NOMO-1 treated with DMSO at 0.1 percent for 48 hours (cell line): Measurements from ENCODE around the gene CHST12.
A peak's percentile ranks its signal among the peaks of the same experiment; 100 is the strongest.

Source experiments
- DNase-seq: peaks from one replicate; lab custom pipeline; 2025; ENCODE audit not compliant: unreplicated experiment; lab: John Stamatoyannopoulos, UW

The CHST12 gene

DNA sequence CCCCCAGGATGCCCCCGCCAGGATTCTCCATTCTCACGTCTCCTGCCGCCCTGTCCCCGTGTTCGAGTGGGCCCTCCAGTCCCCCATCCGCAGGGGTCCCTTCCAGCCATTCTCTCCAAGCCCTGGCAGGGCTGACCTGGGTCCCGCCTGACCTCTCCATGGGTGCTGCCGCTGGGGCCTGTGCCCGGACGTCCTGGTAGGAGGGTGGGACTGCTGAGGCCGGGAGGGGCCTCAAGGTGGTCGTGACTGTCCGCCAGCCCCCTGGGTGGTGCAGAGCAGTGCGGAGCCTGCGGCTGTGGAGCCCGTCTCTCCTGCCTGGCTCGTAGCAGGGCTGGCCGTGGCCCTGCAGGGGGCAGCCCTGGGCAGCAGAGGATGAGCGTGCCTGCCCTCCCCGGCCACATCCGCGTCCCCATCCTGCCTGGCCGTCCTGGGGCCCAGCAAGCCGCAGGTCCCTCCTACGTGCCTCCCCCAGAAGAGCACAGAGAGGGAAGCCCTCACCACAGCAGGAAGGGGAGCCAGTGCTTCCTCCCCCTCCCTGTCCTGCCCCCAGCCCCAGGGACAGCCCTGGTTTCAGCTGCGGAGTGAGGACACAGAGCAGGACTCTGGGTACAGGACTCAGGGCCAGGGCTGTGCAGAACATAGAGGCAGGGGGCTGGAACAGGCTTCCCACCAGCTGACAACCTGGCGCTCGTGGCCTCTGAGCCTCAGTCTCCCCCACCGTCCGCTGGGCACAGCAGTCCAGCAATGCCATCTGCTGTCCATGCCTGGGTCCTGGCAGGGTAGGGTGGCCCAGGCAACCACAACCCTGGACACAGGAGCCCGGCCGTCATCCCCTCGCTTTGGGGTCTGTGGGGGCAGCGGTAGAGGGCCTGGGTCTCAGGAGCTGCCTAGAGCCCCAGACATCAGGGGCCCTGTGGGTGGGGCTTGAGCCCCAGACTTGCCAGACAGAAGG is 74.3 kb downstream of the CHST12 start:
- DNase-seq = peak; percentile 71

DNA sequence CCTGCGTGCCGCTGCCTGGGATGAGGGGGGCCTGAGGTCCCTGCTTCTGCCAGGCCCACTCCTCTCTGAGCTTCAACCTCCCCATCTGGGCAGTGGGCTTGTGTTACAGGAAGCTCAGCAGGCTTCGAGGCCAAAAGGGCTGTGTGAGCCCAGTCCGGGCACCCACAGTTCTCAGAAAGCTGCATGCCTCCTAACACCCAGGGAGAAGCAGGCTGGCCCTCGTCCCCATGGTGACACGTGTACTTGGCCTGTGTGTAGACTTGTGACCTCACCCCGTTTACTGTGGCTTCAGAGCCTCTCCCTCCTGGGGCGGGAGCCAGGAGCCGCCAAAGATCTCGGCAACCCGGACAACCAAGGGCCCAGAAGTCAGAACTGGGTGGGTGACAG is 75.0 kb downstream of the CHST12 start:
- DNase-seq = no peak

DNA sequence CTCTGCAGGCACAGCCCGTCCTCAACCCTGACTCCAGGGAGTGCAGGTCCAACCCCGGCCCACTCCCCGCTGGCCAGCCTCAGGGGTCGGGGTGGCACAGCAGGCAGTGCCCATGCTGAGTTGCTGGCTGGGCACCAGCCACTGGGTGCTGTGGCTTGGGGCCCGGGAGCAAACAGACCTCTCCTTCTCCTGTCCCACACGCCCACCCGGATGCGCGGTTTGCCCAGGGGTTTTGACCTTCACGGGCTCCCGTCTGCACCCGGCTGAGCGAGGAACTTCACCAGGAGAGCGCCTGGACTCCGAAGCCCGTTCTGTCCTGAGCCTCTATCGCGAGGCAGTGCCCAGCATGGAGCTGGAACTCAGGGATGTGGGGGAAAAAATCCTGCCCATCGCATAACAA is 75.4 kb downstream of the CHST12 start:
- DNase-seq = no peak

DNA sequence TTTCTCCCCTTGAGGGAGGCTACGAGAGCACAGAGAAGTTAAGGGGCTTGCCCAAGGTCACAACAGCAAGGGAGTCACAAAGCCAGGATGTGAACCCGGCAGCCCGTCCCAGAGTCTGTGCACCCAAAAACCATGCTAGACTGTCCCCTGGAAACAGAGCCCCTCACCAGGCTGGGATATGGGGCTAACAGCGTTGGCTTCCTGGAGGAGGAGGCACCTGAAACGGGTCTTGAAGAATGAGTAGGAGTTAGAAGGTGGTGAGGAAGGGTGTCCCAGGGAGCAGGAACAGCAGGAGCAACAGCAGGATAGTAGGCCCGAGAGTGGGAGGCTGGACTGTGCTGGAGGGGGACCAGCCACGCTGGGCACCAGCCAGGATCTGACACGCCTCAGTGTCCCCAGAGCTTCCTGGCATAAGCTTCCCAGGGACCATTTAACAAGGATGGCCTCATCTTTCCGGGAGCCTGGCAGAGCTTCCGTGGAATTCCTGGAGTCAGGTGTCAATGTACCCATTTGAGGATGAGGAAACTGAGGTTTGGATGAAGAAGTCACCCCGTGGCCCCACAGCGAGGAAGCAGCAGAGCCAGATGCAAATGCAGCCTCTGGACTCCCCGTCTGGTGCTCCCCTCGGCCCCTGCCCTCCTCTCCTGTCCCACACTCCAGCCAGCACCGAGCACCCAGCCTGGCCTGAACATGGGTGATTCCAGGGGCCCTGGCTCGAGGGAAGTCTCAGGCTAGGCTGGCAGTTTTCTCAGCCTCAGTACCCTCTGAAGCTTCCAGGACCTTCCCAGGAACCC is 76.1 kb downstream of the CHST12 start:
- no peak for DNase-seq

DNA sequence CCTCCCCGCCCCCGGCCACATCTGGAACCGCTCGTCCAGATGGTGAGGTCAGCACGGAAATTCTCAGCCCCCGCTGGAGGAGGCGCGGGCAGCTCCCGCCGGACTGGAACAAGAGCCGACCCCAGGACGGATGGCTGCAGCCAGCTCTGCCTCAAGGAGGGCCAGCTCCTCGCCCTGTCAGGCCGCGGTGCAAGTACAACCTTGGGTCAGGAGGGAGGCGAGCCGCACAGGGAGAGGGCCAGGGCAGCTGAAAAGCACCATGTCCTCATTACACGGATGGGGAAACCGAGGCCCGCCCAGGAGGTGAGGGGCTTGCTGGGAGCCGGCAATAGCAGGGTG is 76.6 kb downstream of the CHST12 start:
- DNase-seq = no peak

DNA sequence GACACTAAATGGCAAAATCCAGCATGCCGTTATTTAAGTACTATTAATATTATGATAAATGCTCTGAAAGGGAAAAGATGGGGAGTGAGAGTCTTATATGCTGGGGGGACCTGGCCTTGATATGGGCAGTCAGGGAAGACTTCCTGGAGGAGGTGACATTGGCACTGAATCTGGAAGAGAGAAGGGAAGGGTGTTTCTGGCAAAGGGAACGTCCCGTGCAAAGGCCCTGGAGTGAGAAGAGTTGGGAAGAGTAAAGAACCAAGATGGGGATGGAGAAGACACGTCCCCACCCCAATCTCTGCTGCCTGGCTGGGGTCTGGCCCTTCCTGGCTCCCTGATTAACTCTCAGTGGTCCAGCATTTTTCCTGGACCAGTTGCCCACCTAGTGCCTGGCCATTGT is 77.8 kb downstream of the CHST12 start:
- DNase-seq = no peak

DNA sequence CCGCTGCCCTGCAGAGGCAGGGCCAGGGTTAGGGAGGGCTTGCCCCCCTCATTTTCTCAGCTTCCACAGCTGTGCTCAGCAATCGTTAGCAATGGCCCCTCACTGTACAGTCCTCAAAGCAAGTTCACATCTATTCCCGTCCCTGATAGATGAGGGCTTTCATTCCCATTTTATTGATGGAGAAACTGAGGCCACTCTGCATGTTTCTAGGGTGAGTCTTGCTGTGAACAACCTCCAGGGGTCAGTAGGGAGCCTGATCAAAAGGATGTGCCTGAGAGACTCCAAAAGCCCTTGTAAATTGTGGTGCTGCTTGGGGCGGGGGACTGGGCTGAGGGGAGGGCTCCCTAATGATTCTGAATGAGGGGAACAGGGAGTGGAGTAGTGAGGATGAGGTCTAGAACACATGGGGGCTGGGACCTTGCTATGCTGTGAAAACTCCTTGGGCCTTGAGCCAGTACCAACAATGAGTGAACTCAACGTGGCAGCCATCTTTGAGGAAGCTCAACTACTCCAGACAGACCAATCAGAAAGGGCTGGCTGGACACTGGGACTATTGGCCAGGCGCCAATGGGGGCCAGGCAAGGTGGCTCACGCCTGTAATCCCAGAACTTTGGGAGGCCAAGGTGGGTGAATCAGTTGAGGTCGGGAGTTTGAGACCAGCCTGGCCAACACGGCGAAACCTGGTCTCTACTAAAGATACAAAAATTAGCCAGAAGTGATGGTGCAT is 79.5 kb downstream of the CHST12 start:
- no peak for DNase-seq

DNA sequence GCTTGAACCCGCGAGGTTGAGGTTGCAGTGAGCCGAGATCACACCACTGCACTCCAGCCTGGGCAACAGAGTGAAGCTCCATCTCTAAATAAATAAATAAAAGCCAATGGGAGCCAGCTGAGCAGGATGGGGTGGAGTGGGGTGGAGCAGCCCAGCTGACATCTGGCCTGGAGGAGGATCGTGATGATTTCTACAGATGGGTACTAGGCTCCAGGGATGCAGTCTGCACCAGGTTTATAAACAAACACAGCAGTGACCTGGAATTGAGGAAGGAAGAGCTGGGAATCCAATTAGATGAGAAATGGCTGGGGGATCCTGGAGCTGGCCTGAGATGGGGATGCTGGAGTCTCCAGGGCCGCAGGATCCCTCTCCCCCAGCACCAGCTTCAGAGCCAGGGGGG is 80.1 kb downstream of the CHST12 start:
- no peak for DNase-seq

DNA sequence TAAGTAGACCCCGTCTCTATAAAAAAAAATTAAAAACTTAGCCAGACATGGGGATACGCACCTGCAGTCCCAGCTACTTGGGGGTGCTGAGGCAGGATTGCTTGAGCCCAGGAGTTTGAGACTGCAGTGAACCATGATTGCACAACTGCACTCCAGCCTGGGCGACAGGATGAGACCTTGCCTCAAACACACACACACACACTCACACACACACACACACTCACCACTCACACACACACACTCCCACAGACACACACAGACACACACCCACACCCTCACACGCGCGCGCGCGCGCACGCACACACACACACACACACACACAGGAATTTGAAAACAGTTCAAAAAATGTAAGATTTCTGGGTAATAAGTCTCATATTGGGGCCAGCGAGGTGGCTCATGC is 81.5 kb downstream of the CHST12 start:
- DNase-seq = no peak

DNA sequence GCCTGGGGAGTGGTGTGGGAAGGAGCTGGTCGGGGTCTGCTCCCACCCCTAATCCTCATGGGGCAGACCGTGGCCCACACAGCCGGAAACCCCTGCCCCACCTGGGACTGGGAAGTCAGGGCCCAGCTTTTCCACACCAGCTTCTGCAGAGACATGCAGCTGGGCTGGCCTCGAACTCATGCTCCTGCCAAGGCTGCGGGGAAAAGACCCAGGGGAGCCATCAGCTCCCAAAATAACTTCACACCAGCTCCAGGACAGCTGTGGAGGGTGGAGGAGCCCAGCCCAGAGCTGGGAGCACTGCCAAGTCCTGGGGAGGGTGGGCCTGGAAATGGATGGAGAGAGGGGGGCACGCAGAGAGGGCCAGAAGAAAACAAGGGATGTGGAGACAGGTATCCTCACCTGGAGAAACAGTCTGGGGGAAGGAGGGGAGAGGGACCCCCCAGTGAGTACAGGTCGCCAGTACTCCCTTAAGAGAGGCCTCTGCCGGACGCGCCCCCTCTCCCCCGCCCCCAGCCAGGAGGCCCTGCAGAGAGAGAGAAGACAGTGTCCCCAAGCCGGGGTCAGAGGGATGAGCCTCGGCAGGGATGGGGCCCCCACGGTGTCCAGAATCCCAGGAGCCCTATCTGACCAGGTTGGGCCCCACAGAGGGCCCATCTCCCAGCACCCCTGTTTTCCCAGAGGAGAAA is 84.3 kb downstream of the CHST12 start:
- no peak for DNase-seq

DNA sequence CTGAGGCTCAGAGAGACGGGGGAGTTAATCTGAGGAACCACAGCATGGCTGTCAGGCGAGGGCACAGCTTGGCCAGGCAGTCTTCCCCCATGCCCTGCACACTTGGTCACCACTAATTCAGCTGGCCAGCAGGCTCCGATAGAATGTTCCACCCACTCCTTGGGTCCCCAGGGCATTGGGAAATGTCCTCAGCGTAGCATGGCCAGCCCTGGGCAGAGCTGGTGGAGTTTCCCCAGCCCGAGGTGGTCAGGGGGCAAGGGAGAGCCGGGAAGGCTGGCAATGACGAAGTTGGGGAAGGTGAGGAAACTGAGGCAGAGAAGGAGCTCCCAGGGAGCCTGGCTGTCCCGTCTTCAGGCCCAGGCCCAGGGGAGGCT is 84.8 kb downstream of the CHST12 start:
- DNase-seq = no peak

DNA sequence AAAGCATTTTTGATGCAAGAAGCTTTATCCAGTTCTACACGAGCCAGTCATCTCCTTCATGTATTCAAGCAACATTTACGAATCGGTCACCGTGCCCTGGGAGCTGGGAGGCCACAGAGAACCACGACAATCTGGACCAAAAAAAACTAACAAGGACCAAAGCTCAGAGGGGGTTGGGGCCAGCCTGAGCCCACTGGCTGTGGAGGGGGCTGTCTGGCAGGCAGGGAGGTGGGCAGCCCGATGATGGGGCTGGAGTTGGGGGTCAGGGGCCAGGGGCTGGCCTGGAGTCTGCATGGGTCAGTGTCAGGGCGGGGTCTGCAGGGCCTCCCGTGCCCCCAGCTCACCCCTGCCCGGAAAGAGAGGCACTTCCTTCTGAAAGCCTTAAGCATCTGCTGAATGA is 85.3 kb downstream of the CHST12 start:
- DNase-seq = no peak

DNA sequence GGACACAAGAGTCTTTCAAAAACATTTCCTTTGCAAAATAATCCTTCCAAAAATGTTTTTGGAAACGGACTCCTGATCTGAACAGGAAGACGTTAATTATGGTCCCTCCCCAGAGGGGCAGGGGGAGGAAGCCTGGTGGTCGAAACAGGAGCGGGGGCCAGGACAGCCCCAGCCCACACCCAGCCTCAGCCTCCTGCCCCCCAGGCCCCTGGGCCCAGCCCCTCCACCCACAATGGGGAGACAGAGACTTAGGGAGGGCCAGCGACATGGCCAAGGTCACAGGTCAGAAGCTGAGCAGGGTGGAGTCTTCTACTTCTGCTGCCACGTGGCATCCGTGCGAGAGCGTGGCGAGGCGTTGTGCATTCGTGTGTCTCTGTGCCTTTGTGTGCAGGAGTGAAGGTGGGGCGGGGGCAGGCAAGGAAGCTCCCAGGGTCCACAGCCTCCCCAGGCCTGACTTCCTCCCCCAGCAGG is 86.8 kb downstream of the CHST12 start:
- DNase-seq = no peak

DNA sequence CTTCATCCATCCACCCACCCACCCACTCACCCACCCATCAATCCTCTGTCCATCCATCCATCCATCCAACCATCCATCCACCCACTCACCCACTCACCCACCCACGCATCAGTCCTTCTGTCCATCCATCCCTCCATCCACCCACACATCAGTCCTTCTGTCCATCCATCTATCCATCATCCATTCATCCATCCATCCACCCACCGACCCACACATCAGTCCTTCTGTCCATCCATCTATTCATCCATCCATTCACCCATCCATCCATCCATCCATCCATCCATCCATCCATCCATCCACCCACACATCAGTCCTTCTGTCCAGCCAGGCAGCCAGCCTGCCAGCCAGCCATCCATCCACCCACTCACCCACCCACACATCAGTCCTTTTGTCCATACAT is 88.6 kb downstream of the CHST12 start:
- DNase-seq = no peak

DNA sequence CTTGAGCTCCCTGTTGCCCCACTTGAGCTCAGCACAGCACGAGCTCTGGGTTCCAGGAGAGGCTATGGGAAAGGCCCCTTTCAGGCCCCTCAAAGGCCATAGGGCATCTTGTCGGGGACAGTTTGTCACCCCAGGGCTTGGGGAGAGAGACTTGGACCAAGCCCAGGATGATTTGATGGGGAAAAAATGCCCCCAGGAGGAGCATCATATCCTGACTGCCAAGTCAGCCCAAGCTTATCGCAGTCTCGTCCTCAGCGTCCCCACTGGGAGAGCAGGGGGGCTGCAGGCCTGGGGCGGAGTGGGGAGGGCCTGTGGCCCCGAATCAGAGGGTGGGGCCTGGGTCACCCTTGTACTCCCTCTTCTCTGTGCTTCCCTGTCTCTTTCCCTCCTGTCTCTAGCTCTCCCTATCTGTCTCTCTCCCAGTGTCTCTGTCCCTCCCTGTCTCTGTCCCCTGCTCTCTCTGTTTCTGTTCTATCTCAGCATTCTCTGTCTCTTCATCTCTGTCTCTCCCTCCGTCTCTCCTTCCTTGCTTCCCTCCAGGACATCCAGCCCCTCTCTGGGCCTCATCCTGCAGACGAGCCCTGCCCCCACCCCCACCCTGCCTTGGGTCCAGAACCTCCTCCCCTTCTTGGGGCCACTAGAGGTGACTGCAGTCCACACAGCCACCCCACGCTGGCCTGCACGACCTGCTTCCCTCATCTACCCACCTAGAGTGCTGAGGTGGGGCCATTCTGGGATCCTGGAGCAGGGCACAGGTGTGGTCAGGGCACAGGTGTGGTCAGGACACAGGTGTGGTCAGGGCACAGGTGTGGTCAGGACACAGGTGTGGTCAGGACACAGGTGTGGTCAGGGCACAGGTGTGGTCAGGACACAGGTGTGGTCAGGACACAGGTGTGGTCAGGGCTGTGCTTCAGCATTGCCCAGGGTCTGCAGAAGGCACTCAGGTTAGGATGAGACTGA is 90.1 kb downstream of the CHST12 start:
- no peak for DNase-seq

DNA sequence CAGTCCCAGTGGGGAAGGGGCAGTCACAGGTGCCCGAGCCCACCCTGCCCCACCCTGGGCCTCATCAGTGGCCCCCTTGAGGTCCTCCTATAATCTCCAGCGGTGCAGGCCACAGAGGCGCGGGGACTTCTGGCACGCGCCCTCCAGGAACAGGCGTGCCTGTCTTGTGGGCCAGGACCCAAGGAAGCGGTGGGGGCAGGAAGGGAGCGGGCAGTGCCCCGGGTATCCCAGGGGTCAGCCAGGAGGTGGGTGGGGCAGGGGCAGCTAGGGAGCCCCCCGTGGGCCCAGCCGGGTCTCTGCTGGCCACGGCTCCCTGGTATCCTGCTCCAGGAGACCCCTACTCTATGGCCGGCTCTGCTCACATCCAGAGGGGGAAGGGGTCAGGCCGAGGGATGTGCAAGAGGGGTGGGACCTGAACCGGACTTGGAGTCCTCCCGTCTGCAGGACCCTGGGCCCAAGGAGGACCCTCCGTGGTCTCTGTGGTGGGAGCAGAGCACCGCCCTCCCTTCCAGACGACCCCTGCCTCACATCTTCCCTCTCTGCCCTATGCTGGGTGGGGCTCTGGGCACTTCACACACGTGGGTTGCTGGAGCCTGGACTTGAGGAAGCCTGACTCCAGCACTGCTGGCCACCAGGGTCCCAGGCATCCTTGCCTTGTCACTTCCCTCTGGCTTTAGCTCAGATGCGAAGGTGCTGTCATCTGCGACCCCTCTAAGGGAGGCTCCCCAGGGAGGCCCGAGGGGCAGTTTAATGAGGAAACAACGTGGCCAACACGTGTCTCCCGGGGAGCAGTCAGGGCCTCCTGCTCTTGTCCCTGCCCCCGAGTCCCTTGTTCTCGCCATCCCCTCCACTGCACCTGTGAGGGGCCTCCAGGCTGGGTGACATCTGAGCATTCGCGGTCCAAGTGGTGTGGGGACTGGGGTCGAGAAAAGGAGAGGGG is 91.0 kb downstream of the CHST12 start:
- no peak for DNase-seq

DNA sequence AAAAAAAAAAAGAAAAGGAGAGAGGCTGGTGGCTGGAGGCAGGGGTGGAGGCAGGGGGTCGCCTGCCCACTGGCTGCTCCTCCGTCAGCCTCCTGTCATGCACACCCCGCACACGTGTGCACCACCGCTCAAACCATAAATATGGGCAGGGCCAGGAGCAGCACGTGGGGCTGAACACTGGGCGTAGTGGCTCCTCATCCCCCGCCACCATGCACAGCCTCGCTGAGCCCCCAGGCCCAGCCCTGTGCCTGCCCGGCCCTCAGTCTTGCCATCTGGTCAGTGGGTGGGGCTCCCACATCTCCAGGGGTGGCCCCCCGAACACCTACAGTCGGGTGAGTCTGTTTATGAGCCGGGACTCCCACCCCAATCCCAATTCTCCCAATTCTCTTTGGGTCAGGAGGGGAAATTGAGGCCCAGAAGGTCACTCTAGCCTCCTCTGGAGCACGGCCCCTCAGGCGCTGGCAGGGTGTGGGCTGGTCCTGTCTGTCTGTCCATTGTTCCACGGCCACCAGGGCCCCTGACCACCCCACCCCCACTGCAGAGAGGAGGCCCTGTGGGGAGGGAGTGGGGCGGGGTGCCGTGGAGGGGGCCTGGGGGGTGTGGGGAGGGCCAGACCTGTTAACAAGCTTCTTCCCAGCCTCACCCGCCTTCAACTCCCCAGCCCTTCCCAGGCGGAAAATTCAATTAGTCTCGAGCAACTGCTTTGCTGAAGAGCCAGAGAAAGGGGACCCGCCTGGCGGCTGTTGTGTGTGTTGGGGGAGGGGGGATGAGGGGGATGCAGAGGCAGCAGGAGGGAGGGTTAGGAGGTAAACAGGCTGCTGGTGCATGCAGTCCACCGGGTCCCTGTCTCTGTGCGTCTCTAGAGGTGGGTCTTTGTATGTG is 92.2 kb downstream of the CHST12 start:
- no peak for DNase-seq

DNA sequence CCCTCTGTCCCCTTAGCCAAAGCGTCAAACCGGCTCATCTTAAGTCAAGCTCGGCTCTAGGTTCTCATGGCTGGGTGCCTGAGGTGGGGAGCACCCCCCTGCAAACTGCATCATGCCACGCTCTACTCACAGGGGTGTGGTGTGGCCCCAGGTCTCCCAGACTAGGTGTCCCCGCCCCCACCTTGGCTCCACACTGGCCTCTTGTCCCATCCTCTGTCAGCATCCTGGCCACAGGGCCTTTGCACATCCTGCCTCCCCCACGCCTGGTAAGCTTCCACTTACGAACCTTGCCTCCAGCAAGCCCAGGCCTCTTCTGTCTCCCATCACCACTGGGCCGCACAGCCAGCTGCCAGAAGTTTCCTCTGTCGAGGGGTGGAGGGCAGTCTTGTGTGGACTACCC is 93.0 kb downstream of the CHST12 start:
- DNase-seq = no peak
